Activated naive CD4-positive, alpha-beta T cell treated with anti-CD3 and anti-CD28 coated beads, Interleukin-2, amount 50 U/mL, for 16 hours (primary cell): ENCODE data around the gene GTPBP8.

Experiments
- DNase-seq: peaks from one replicate; pipeline ENCODE4 v3.0.0-alpha.2; 2020

GTPBP8 gene

DNA sequence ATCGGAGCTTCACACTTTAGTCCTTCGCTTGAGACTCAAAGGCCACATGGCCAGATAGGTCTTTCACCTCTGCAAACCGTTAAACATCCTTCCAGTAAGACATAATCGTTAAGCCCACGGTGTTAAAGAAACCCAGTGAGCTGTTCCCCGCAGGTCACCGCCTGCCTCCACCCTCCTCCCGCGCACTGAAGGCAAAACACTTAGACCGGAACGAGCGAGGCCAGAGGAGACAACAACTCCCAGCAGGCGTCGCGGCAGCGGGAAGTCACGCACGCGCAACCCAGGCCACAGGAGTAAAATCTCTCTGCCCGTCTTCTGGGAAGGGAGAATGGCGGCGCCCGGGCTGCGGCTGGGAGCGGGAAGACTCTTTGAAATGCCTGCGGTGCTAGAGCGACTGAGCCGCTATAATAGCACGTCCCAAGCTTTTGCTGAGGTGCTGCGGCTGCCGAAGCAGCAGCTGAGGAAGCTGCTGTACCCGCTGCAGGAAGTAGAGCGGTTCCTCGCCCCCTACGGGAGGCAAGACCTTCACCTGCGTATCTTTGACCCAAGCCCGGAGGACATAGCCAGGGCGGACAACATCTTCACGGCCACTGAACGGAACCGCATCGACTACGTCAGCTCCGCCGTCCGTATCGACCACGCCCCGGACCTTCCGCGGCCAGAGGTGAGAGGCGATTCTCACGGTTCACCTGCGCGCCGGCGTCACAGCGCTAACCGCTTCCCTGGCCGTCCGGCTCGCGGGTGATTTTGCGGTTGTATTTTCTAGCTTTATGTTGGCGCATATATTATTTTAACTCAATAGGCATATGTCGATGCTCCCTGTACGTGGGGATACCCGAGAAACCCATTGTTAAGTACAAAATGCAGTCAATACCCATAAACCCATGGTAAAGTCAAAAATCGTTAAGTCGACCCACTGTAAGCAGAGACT lies at the start of gene GTPBP8:
Gene GTPBP8, plus strand, starts transcription at position 313 of the 931 bp plus-strand sequence. Its CDS starts 16 bp downstream, at position 329.
- peak; percentile 86 for DNase-seq

DNA sequence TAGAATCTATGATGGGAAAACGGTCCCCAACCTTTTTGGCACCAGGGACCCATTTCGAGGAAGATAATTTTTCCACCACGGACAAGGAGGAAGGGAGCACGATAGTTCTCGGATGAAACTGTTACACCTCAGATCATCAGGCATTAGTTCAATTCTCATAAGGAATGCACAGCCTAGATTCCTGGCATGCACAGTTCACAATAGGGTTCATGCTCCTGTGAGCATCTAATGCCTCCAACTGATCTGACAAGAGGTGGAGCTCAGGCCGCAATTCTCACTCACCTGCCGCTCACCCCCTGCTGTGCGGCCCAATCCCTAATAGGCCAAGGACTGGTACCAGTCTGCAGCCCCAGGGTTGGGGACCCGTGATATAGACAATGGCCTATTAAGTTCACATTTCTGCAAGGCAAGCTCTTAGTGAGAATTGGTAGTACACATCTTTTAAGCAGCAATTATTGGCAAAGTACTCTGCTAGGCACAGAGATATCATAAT lies 42.4 kb upstream of the GTPBP8 start:
- DNase-seq, result no peak

DNA sequence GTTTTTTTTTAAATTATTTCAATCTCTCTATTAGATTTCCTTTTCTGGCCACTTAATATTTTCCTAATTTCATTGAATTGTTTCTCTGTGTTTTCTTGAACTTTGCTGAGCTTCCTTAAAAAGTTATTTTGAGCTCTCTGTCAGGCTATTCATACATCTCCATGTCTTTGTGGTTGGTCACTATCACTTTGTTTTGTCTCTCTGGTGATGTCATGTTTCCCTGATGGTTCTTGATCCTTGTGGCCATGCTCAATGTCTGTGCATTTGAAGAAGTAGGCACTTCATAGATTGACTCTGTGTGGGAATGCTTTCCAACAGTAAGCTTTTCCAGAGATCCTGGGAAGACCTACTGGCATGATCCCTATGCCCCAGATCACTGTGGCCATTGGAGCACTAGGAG lies 34.4 kb upstream of the GTPBP8 start:
- DNase-seq, result no peak

DNA sequence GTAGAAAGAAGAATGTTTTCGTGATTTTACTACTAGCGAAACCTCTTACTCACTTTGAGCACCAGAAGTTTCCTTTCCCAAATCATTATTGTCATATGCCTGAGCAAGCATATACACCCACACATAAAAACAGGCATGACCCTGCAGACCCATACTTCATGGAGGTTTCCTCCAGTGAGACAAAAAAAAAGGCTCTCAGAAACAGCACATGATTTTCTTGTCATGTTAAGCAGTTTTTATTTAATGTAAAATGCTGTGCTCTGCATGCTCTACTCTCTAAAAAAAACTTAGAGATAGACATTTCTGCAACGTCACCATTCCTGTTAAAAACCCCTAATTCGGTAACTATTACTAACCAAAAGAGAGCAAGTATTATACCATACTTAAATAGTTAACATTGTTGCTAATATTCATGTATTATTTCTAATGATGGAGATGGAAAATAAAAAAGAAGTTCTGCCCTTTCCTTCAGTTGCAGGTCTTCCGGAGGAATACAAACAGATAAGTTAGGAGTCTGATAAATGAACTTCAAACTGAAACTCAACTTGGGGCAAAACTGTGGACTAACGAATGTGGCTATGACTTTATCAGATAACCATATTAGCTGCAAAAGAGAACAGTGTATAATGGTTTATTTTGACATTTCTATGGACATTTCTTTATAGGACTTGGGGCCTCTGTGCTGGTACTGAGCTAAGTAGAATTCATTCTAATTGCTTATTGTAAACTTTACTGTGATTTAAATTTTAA lies 31.8 kb upstream of the GTPBP8 start:
- DNase-seq, result peak; percentile 16

DNA sequence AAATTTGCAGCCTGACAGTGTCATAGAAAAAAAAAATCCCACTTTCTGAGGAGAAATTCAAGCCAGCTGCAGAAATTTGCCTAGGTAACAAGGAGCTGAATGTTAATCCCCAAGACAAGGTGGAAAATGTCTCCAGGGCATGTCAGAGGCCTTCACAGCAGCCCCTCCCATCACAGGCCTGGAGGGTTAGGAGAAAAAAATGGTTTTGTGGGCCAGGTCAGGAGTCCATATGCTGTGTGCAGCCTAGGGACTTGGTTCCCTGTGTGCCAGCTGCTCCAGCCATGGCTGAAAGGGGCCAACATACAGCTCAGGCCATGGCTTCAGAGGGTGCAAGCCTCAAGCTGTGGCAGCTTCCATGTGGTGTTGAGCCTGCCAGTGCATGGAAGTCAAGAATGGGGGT lies 27.1 kb upstream of the GTPBP8 start:
- no peak for DNase-seq

DNA sequence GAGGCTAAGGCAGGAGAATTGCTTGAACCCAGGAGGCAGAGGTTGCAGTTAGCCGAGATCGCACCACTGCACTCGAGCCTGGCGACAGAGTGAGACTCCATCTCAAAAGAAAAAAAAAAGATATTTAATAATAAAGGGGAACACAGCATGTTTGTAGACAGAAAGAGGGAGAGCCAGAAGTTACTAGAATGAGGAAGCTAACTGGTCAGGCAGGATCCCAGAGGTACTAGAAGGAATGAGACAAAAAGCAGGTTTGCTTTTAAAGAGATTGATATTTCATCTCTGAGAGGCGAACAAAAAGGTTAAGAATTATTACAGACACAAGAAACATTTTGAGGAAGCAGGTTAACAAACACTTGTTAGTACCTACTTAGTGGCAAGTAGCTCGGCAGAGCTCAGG lies 25.1 kb upstream of the GTPBP8 start:
- DNase-seq, result no peak

DNA sequence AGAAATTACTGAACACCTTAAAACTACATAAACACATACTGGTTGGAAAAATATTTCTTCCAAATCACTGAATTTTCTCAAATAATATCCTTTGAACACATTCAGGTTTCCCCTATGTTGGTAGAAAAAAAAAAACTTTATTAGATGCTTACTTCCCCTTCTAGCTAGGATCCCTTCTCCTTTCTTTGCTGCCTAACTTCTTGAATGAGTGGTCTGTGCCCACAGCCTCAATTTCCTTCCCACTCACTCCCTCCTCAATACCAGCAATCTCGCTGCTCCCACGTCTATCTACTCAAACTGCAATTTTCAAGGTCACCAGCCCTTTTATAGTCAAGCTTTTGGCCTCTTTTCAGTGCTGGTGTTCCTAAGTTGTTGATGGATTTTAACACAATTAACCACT lies 24.2 kb upstream of the GTPBP8 start:
- no peak for DNase-seq

DNA sequence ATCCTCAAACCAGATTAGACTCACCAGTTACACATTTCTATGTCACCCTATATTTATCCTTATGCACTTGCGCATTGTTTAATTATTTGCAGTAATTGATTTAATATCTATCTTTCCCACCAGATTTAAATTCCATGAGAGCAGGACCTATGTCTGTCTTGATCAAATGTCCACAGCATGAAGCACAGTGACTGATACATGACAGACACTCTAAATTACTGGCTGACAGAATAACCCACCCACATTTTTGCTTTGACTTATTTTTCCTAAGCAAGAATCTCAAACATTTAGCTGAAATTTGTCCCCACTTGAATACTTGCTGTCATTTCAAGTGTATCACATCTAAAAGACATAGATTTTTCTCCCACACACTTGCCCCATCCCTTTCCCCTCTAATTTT lies 23.4 kb upstream of the GTPBP8 start:
- no peak for DNase-seq

DNA sequence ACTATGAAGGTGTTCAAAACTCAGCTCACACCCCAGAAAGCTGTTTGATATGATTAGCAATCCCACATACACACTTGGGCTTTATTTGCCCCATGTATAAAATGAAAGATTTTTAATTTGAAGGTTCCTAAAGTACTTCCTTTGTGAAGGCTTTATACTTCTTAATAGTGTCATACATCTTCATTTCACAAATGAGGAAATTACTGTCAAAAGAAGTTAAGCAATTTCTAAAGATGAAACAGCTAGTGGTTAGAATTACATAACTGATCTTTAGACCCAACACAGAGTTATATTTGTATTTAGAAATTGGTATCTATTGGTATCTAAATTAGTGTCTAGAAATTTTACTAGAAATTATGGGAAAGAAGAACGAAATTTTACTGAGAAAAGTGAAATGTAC lies 23.0 kb upstream of the GTPBP8 start:
- no peak for DNase-seq

DNA sequence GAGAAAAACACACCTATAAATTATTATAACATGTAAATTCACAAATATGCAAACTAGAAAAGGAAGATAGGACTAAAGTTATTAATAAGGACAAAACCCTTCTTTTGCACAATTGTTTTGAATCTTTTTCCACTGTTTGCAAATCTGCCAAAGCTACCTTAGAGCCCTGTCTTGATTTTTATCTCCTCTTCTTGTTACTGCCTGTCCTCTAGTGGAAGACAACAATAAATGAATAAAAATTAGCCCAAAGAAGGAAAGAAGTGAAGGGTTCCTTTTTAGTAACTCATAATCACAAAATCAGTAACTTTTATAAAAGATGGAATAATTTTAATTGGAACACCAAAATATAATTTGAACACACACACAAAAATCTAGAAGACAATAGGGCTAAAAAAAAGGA lies 18.6 kb upstream of the GTPBP8 start:
- DNase-seq, result no peak

DNA sequence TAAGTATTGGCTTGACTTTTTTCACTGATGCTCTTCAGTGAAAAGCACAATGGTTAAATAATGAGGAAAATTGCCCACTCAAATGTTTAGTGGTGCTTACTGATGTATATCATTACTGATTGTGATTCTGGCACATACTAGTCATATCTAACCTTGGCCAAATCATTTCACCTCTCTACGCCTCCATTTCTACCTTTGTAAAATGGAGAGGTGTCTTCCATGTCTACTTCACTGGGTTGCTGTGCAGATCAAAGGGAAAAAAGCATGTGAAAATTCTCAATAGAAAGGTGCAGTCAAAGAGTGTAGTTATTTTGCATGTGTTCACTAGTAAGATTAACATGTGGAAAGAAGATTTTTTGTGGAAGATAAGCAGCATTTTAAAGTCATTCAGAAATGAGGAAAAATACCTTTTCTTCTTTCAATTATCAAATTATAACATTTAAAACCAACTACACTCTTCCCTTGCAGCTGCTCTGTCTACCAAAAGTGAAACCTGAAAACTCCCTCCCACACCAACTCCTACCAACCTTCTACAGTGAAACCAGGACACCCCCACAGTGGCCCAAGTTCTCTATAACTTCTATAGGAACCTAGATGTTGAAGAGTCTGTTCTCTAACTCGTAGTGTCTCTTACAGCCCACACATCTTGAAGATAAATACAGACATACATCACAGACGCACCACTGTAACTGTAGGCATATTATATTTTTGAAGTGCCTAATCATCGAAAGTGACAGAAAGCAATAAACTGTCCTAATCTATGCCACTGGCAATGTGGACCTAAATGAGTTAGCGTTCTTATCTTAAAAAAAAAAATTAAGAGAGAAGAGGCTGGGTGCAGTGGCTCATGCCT lies 17.2 kb upstream of the GTPBP8 start:
- peak; percentile 65 for DNase-seq

DNA sequence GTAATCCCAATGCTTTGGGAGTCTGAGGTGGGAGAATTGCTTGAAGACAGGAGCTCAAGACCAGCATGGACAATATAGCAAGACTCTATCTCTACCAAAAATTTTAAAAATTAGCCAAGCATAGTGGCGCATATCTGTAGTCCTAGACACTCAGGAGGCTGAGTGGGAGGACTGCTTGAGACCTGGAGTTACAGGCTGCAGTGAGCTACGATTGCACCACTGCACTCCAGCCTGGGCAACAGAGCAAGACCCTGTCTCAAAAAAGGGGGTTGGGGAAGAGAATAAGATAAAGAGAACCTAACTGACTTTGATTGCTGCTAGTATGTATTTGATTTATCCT lies 16.6 kb upstream of the GTPBP8 start:
- no peak for DNase-seq

DNA sequence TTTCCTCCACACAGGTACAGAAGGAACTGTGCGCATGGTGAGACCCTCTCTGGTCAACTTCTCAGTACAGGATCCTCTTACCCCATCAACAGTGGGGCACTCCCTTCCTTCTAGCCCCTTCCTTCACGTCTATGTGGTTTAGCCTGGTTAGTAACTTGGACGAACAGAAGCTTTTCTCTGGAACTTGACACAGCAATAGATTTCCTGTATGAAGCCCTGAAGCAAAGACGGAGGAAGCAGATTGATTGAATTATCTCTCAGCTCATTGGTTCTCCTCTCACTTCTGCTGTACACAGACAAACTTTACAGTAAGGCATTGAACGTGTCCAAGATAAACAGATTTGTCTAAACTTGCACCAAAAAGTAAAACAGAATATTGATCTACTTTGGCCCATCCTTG lies 15.9 kb upstream of the GTPBP8 start, which contains the start of gene CD200R1:
Gene CD200R1, minus strand, starts transcription at position 210 of the 400 bp plus-strand sequence. CDS start 246 bp downstream, outside the sequence.
- DNase-seq, result no peak

DNA sequence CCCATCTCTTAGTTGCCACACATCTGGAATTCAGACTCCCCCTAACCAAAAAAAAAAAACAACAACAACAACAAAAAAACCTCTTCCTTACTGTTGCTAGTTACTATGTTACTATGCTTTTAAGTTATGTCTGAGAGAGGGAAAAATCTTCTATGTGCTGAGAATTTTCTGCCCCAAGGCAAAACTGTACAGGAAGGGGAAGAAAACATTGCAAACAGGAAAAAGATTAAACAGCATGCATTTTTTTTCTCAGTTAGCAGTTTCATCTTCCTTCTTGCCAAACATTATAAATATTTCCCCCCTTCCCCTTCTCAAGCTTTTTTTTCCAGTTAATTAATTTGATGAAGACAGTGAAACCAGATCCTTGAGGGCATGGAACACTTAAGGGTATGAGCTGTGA lies 14.8 kb upstream of the GTPBP8 start:
- DNase-seq, result no peak

DNA sequence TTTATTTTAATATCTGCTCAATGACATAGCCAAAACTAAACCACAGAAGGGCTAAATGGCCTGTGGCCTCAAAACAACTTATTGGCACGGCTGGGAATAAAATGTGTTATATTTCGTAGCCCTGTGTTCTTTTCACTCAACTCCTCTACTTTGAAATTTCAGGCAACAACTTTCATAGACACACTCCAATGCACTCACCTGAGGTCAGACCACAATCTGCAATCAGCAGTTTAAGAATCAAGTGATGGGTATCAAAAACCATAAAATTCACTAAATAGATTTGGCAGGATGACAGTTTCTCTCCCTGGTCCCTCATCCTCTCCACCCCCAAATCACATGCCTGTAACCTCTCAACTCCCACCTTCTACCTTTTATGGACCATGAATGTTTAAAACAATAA lies 13.8 kb upstream of the GTPBP8 start:
- DNase-seq, result no peak

DNA sequence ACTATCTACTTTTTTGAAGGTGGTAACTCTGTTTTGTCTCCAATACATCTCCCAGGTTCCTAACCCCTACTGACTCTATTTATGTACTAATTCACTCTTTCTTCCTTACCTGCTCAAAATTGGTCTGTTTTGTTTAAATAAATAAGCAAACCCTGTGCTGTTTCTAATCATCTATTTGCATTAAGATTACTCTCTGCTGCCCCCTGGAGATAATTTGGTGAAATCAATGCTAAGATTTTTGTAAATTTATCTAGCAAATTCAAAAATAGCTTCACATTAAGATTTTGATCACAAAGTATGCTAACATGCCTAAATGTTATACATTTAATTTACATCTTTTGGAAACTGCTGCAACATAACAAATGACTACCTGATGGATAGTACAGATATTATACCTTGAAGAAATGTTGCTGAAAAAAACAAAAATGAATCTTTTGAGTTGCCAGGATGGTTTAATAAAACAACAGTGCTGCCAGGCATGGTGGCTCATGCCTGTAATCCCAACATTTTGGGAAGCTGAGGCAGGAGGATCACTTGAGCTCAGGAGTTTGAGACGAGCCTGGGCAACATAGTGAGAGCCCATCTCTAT lies 11.4 kb upstream of the GTPBP8 start:
- no peak for DNase-seq

DNA sequence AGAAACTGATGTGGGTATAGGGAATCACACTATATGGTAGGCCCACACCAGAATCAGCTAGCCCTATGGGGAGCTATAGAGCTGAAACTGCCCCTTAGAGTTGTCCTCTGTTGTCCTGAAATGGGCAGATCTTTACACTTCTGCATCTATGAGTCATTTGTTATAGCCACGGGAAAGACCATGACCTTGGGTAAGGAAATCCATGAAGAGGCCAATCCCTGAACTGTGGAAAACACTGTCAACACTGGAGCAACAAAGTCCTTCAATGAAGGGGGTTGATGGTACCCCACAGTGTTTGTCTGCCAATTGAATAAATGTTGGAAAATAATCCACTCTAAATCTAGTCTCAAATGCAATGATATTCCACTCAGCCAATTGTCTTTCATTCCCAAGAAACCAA lies 10.7 kb upstream of the GTPBP8 start:
- DNase-seq, result no peak

DNA sequence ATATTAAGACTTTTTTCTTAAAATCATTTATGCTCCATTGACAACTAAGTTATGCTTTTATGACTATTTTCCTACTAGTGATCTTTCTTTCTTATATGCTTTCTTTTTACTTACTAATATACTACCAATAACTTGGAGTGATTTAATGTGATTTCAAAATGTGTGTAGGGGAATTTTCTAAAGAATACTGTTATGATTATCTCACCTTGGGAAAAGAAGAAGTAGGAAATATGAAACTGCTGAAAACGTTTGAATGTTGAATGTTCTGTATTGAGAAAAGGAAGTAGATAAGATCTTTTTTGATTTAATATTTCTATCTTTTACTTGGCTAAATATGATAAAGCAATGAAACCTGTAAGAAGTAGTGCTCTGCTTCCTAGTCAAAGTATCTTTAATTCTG lies 8.1 kb upstream of the GTPBP8 start:
- DNase-seq, result no peak

DNA sequence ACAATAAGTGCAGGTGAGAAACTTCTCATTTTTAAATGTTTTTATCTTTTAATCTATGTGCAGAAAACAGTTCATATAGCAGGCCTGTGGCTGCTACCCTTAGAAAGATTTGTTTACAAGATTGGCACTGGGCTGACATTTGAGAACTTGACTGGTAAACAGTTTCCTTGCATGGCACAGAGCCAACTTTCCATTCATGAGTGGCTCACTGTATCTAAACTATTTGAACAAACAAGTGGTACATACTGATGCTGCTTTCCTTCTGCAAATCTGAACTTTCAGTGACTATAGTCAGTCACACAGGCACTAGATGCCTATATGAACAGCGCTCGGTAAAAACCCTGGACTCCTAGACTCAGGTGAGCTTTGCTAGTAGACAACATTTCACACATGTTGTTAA lies 6.3 kb upstream of the GTPBP8 start:
- no peak for DNase-seq

DNA sequence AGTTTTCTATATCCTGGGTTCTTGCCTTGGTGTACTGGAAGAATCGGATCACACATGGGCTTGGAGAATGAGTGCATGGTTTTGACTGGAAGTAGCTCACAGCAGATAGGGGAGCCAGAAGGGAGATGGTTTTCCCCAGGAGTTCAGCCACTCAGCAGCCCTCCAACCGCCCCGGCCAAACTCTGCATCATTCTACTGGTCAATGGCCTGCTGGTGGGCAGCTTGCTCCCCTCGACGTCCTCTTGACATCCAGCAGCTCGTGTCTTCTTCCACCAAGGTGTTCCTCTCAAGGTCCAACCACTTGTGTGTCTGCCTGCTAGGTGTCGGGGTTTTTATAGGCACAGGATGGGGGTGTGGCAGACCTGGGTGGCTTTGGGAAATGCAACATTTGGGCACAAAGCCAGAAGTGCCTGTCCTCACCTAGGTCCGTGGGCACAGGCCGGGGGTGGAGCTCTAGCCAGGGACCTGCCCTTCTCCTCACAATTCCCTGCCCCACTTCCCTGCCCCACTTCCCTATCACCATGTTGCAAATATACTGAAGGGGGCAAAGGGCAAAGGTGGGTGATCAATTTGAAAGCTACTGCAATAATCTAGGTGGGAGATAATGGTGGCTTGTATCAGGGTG lies 3.0 kb upstream of the GTPBP8 start:
- DNase-seq, result no peak

DNA sequence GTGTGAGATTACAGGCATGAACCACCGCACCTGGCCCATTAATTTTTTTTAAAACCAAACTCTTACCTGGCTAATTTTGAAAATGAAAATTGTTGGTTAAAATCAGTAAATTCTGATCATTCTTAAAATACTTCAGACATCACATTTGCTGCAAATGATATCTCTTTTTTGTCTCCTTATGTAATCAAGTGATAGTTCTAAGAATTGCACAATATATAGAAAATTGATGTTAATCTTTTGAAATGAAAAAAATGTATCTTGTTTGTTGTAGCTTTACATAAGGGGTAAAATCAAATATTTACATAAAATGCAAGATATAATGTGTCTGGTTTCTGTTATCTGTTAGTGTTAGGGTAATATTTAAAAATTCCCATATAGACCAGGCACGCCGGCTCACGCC lies 5.0 kb downstream of the GTPBP8 start:
- no peak for DNase-seq

DNA sequence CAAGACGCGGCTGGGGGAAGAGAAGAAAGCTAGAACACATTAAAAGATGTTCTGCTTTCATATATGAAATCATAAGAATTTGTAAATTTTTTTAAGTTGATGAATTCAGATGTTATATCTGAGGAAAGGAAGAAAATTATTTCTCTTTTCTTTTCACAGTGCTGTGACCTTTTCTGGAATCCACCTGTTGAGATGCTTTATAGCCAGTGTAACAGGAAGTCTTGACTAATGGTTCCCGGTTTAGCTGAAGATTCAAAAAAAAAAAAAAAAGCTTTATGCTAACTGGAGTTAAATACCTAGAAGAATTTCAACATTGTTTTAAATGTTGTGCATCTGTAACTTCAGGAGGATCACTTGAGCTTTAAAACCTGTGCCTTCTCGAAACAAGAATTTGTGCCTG lies 9.9 kb downstream of the GTPBP8 start:
- no peak for DNase-seq
